ENCODE data around the gene MARK1.

The MARK1 gene

DNA sequence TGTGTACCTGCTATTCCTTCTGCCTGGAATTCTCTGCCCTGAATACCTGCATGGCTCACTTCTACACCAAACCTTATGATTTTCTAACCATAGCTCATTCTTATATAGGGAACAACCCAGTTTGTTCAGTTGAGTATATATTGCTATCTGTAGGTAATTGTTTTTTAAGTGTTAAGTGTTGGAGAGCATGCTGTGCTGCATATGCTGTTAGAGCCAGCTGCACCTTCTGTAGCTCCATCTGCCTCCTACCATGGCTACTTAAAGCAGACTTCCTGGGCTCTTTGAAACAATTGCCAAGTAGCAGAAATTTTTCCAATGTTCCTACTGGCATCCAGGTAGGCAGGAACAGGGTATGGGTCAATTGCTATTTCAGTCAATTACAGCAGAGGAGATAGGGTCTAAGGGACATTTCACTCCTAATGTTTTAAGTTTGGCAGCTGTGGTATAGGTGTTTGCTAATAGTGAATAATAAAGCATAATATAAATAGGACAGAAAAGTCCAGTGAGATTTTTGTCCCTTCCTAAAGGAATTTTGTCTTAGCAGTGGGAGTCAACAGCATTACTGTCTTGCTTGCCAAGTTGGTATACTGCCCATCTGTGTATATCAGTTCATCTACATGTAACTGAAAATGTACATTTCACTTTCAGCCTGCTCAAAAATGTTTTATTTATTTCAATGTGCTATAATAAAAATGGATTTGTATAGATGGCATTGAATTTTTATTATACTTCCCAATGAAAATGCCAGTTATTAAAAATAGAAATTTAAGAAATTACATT lies 128.2 kb downstream of the MARK1 start:
- DNase-seq (ENCODE audit: low read depth, low spot score) = no peak
- H3K4me3 ChIP-seq (ENCODE audit: low read depth, low read length) = no peak overlapping the region
- TF ChIP-seq, protein P1, sequence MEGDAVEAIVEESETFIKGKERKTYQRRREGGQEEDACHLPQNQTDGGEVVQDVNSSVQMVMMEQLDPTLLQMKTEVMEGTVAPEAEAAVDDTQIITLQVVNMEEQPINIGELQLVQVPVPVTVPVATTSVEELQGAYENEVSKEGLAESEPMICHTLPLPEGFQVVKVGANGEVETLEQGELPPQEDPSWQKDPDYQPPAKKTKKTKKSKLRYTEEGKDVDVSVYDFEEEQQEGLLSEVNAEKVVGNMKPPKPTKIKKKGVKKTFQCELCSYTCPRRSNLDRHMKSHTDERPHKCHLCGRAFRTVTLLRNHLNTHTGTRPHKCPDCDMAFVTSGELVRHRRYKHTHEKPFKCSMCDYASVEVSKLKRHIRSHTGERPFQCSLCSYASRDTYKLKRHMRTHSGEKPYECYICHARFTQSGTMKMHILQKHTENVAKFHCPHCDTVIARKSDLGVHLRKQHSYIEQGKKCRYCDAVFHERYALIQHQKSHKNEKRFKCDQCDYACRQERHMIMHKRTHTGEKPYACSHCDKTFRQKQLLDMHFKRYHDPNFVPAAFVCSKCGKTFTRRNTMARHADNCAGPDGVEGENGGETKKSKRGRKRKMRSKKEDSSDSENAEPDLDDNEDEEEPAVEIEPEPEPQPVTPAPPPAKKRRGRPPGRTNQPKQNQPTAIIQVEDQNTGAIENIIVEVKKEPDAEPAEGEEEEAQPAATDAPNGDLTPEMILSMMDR (IDR thresholded peaks at IDR 0.05; ENCODE audit: low read depth, low read length) = no peak
- in situ Hi-C loops (cut with HindIII; ENCODE audit: low sequenced_read_pairs) = no loop called here

DNA sequence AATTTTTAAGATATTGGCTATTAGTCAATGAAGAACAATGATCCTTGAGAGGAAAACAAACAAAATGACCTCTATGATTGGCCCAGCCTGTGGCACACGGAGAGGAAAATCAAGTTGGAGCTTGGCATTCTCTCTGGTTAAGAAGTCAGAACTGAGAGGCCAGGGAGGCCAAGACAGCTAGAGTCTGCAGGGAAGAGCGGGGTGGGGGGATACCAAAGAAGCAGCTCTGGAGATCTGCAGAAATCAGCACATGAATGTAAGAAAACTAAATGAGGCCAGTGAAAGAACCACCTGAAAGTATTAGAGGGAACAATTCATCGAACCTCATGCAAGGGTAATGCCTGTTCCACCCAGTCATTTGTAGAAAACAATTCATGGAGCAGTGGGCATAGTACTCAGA lies 138.4 kb downstream of the MARK1 start:
- in situ Hi-C loops (cut with HindIII; ENCODE audit: low sequenced_read_pairs) = no loop called here
- TF ChIP-seq, protein P1 (IDR thresholded peaks at IDR 0.05; ENCODE audit: low read depth, low read length) = no peak
- no peak overlapping the region for H3K4me3 ChIP-seq (ENCODE audit: low read depth, low read length)
- no peak for DNase-seq (ENCODE audit: low read depth, low spot score)

DNA sequence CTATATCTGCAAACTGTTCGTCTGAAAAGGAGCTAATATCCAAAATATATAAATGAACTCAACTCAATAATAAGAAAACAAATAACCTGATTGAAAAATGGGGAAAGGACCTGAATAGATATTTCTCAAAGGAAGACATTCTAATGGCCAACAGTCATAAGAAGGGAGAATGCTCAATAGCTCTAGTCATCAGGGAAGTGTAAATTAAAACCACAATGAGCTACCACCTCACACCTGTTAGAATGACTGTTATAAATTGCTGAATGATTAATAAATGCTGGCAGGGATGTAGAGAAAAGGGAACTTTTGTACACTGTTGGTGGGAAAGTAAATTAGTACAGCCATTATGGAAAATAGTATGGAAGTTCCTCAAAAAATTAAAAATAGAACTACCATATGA lies 141.1 kb downstream of the MARK1 start:
- H3K4me3 ChIP-seq (ENCODE audit: low read depth, low read length) = no peak overlapping the region
- in situ Hi-C loops (cut with HindIII; ENCODE audit: low sequenced_read_pairs) = no loop called here
- TF ChIP-seq, protein P1 (IDR thresholded peaks at IDR 0.05; ENCODE audit: low read depth, low read length) = no peak
- no peak for DNase-seq (ENCODE audit: low read depth, low spot score)

DNA sequence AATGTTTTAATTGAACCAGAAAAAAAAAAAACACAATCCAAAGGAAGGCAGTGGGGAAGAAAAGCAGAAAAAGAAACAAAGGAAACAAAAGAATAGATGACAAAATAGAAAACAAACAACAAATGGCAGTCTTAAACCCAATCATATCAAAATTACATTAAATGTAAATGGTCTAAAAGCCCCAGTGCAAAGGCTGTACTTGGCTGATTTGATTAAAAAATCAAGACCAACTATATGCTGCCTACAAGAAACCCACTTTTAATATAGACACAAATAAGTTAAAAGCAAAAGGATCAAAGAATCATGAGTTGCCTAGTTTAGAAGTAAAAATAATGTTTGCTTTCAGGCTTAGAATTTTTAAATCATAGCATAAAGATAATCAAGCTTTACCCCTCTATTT lies 142.4 kb downstream of the MARK1 start:
- H3K4me3 ChIP-seq (ENCODE audit: low read depth, low read length) = no peak overlapping the region
- in situ Hi-C loops (cut with HindIII; ENCODE audit: low sequenced_read_pairs) = no loop called here
- TF ChIP-seq, protein P1 (IDR thresholded peaks at IDR 0.05; ENCODE audit: low read depth, low read length) = no peak
- DNase-seq (ENCODE audit: low read depth, low spot score) = no peak

DNA sequence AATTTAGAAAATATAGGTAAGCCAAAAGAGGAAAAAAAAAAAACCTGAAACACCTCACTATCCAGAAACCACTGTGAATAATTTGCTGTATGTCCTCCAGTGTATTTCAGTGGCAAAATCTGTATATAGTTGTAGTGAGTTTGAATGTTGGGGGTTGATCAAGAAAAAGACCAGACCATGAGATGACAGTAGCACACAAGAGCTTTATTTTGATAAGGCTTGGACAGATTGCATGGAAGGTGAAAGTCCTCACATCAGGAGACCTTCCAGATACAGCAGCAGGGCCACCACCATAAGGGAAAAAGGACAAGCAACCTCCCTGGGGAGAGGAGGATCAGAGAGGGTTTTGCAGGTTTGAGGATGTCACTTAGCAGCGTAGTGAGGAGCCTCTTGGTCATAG lies 146.0 kb downstream of the MARK1 start:
- no peak for DNase-seq (ENCODE audit: low read depth, low spot score)
- no peak overlapping the region for H3K4me3 ChIP-seq (ENCODE audit: low read depth, low read length)
- in situ Hi-C loops (cut with HindIII; ENCODE audit: low sequenced_read_pairs) = no loop called here
- TF ChIP-seq, protein P1 (IDR thresholded peaks at IDR 0.05; ENCODE audit: low read depth, low read length) = no peak

DNA sequence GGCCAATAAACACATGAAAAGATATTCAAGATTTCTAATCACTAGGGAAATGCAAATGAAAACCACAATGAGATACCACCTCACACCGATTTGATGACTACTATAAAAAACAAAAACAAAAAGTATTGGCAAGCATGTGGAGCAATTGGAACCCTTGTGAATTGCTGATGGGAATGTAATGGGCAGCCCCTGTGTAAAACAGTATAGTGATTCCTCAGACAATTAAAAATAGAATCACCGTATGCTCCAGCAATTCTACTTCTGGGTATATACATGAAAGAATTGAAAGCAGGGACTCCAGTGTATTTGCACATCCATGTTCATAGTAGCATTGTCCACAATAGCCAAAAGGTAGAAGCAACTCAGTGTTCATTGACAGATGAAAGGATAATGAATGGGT lies 149.3 kb downstream of the MARK1 start:
- no peak for DNase-seq (ENCODE audit: low read depth, low spot score)
- TF ChIP-seq, protein P1 (IDR thresholded peaks at IDR 0.05; ENCODE audit: low read depth, low read length) = no peak
- in situ Hi-C loops (cut with HindIII; ENCODE audit: low sequenced_read_pairs) = no loop called here
- no peak overlapping the region for H3K4me3 ChIP-seq (ENCODE audit: low read depth, low read length)

All from astrocyte of the spinal cord (primary cell).